MM.1S (cell line): ENCODE data around the gene SMPD3.
A peak's percentile ranks its signal among the peaks of the same experiment; 100 is the strongest.

Experiments
- DNase-seq: peaks from one replicate; pipeline ENCODE4 v3.0.0-alpha.2; 2015
- H2AFZ ChIP-seq: fragments of 300-600 bp; sonication (generic); 2 replicates; pipeline ENCODE4 v1.6.0; 2016; ENCODE audit warnings: antibody characterized with exemption, low read length
- H3F3A ChIP-seq: fragments of 300-600 bp; sonication (generic); 2 replicates; pipeline ENCODE4 v1.6.1; 2016; ENCODE audit warnings: mild to moderate bottlenecking, antibody characterized with exemption, low read length, moderate library complexity, mixed read lengths; ENCODE audit not compliant: insufficient read depth
- H3K27ac ChIP-seq: fragments of 300-600 bp; sonication (generic); 2 replicates; pipeline ENCODE4 v1.5.1; 2016; ENCODE audit warnings: mild to moderate bottlenecking, low read length
- H3K27me3 ChIP-seq: fragments of 300-600 bp; sonication (generic); replicated peaks from 2 replicates; pipeline ENCODE4 v1.6.0; 2016; ENCODE audit warnings: low read length; ENCODE audit not compliant: insufficient read depth
- H3K36me3 ChIP-seq: fragments of 300-600 bp; sonication (generic); replicated peaks from 2 replicates; pipeline ENCODE4 v1.6.1; 2016; ENCODE audit warnings: mild to moderate bottlenecking, low read length, mixed read lengths; ENCODE audit not compliant: insufficient read depth
- H3K4me1 ChIP-seq: fragments of 300-600 bp; sonication (generic); 2 replicates; pipeline ENCODE4 v1.6.1; 2016; ENCODE audit warnings: low read length, mixed read lengths
- H3K4me2 ChIP-seq: fragments of 300-600 bp; sonication (generic); 2 replicates; pipeline ENCODE4 v1.6.0; 2016; ENCODE audit warnings: low read depth, low read length
- H3K4me3 ChIP-seq: fragments of 300-600 bp; sonication (generic); 2 replicates; pipeline ENCODE4 v1.5.1; 2016; ENCODE audit warnings: low read length, mixed read lengths
- H3K79me2 ChIP-seq: fragments of 300-600 bp; sonication (generic); 2 replicates; pipeline ENCODE4 v1.6.1; 2016; ENCODE audit warnings: mixed run types, low read length, mixed read lengths
- H3K9ac ChIP-seq: fragments of 300-600 bp; sonication (generic); 2 replicates; pipeline ENCODE4 v1.6.1; 2016; ENCODE audit warnings: low read length, mixed read lengths
- H3K9me2 ChIP-seq: fragments of 300-600 bp; sonication (generic); replicated peaks from 2 replicates; pipeline ENCODE4 v1.6.1; 2016; ENCODE audit warnings: mild to moderate bottlenecking, low read length, mixed read lengths; ENCODE audit not compliant: insufficient read depth
- H3K9me3 ChIP-seq: fragments of 300-600 bp; sonication (generic); replicated peaks from 2 replicates; pipeline ENCODE4 v1.6.1; 2016; ENCODE audit warnings: mild to moderate bottlenecking, low read length, mixed read lengths; ENCODE audit not compliant: insufficient read depth
- H4K20me1 ChIP-seq: fragments of 300-600 bp; sonication (generic); 2 replicates; pipeline ENCODE4 v1.6.1; 2016; ENCODE audit warnings: mild to moderate bottlenecking, low read length, moderate library complexity, mixed read lengths; ENCODE audit not compliant: insufficient read depth
- EZH2 ChIP-seq: fragments of 300-600 bp; sonication (generic); optimal IDR thresholded peaks from 2 replicates; pipeline ENCODE3; 2017; ENCODE audit warnings: low read depth, mild to moderate bottlenecking, antibody characterized with exemption, low read length, mixed read lengths
- EZH2phosphoT487 ChIP-seq: fragments of 300-600 bp; sonication (generic); IDR thresholded peaks from 2 replicates; pipeline ENCODE4 v1.6.1; 2018; ENCODE audit warnings: antibody characterized with exemption, low read length
- TF ChIP-seq, protein P1 (sequence below): fragments of 300-600 bp; sonication (generic); IDR thresholded peaks from 2 replicates; pipeline ENCODE4 v1.5.1; 2016; ENCODE audit warnings: antibody characterized with exemption, low read length, mixed read lengths

The SMPD3 gene

DNA sequence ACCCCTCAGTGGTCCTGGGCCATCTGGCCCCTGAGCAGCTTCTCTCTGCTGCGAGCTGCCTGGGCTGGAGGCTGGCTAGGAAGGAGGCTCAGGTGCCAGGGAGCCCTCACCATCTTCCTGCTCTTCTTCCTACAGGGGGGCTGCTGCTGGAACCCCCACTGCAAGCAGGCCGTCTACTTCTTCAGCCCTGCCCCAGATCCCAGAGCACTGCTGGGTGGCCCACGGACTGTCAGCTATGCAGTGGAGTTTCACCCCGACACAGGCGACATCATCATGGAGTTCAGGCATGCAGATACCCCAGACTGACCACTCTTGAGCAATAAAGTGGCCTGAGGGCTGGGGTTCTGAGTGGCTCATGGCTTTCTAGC, 91.4 kb downstream of the SMPD3 start:
- Histone ChIP-seq H3K79me2 (0 out of 2 replicates have a peak, but pooled peaks cover 8% of the 10 kb centered on the region), H3F3A (peaks cover 8% of the 10 kb centered on the region; the same call in 1 of the 2 replicates), H3K36me3 (0 out of 2 replicates have a peak, but pooled peaks cover 4% of the 10 kb centered on the region), H3K9me3 (no peaks in the 10 kb centered on the region), H3K4me1 (peaks cover 33% of the 10 kb centered on the region), H3K9me2 (no peaks in the 10 kb centered on the region), H3K9ac (peak overlapping the region; percentile 10; the same call in 1 of the 2 replicates), H3K27ac (peak overlapping the region; percentile 69), H3K27me3 (no peaks in the 10 kb centered on the region), H2AFZ (peak overlapping the region; percentile 31; the same call in 1 of the 2 replicates), H3K4me3 (peak overlapping the region; percentile 4; the same call in 1 of the 2 replicates), H4K20me1 (no peaks in the 10 kb centered on the region), H3K4me2 (peak overlapping the region; percentile 88)
- DNase-seq, result no peak
- TF ChIP-seq EZH2phosphoT487 (no peak), EZH2 (no peak)
- TF ChIP-seq, protein P1, sequence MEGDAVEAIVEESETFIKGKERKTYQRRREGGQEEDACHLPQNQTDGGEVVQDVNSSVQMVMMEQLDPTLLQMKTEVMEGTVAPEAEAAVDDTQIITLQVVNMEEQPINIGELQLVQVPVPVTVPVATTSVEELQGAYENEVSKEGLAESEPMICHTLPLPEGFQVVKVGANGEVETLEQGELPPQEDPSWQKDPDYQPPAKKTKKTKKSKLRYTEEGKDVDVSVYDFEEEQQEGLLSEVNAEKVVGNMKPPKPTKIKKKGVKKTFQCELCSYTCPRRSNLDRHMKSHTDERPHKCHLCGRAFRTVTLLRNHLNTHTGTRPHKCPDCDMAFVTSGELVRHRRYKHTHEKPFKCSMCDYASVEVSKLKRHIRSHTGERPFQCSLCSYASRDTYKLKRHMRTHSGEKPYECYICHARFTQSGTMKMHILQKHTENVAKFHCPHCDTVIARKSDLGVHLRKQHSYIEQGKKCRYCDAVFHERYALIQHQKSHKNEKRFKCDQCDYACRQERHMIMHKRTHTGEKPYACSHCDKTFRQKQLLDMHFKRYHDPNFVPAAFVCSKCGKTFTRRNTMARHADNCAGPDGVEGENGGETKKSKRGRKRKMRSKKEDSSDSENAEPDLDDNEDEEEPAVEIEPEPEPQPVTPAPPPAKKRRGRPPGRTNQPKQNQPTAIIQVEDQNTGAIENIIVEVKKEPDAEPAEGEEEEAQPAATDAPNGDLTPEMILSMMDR, result no peak

GRCh38 chr16:68356249-68356918, 91.9 kb downstream of the SMPD3 start:
- peak overlapping the region; percentile 69 for H3K27ac ChIP-seq
- H3K4me3 ChIP-seq, result peak overlapping the region; percentile 30; the same call in 1 of the 2 replicates
- H2AFZ ChIP-seq, result peak overlapping the region; percentile 31; the same call in 1 of the 2 replicates
- H3K9ac ChIP-seq, result peak overlapping the region; percentile 12; the same call in 1 of the 2 replicates
- H3F3A ChIP-seq, result peaks cover 8% of the 10 kb centered on the region; the same call in 1 of the 2 replicates
- 0 out of 2 replicates have a peak, but pooled peaks cover 4% of the 10 kb centered on the region for H3K36me3 ChIP-seq
- peaks cover 33% of the 10 kb centered on the region for H3K4me1 ChIP-seq
- H3K9me3 ChIP-seq, result no peaks in the 10 kb centered on the region
- DNase-seq, result peak; percentile 96
- H3K79me2 ChIP-seq, result 0 out of 2 replicates have a peak, but pooled peaks cover 8% of the 10 kb centered on the region
- H3K9me2 ChIP-seq, result no peaks in the 10 kb centered on the region
- peak overlapping the region; percentile 88 for H3K4me2 ChIP-seq
- H3K27me3 ChIP-seq, result no peaks in the 10 kb centered on the region
- TF ChIP-seq, protein P1, result no peak
- TF ChIP-seq EZH2 (no peak), EZH2phosphoT487 (no peak)
- H4K20me1 ChIP-seq, result no peaks in the 10 kb centered on the region

- peak overlapping the region; percentile 69; the same call in 1 of the 2 replicates for H3K27ac ChIP-seq
- peak overlapping the region; percentile 30; the same call in 1 of the 2 replicates for H3K4me3 ChIP-seq
- no peak for DNase-seq
- 0 out of 2 replicates have a peak, but pooled peaks cover 4% of the 10 kb centered on the region for H3K36me3 ChIP-seq
- peak overlapping the region; percentile 88 for H3K4me2 ChIP-seq
- H3K79me2 ChIP-seq, result 0 out of 2 replicates have a peak, but pooled peaks cover 8% of the 10 kb centered on the region
- peaks cover 33% of the 10 kb centered on the region for H3K4me1 ChIP-seq
- H3K27me3 ChIP-seq, result no peaks in the 10 kb centered on the region
- no peak overlapping the region for H2AFZ ChIP-seq
- TF ChIP-seq, protein P1, result 0 out of 2 replicates have a peak, but pooled peaks have one; percentile 20
- TF ChIP-seq EZH2 (no peak), EZH2phosphoT487 (no peak)
- no peaks in the 10 kb centered on the region for H3K9me2 ChIP-seq
- H3F3A ChIP-seq, result peaks cover 8% of the 10 kb centered on the region; the same call in 1 of the 2 replicates
- peak overlapping the region; percentile 12; the same call in 1 of the 2 replicates for H3K9ac ChIP-seq
- no peaks in the 10 kb centered on the region for H4K20me1 ChIP-seq
- no peaks in the 10 kb centered on the region for H3K9me3 ChIP-seq
These were observed 92.7 kb downstream of the SMPD3 start for GRCh38 chr16:68355447-68356248.
